WI38 (cell line): Measurements from ENCODE around the gene CACNA2D3.

ENCODE experiments used
- H3K4me3 ChIP-seq: 2 replicates; pipeline ENCODE4 v1.5.1; 2011; ENCODE audit warnings: low read depth, mild to moderate bottlenecking, control low read depth, low read length
- TF ChIP-seq, protein P1 (sequence below): IDR thresholded peaks from 2 replicates; pipeline ENCODE4 v1.5.1; 2012; ENCODE audit warnings: low read depth, mild to moderate bottlenecking, control low read depth, low read length

CACNA2D3 gene

DNA sequence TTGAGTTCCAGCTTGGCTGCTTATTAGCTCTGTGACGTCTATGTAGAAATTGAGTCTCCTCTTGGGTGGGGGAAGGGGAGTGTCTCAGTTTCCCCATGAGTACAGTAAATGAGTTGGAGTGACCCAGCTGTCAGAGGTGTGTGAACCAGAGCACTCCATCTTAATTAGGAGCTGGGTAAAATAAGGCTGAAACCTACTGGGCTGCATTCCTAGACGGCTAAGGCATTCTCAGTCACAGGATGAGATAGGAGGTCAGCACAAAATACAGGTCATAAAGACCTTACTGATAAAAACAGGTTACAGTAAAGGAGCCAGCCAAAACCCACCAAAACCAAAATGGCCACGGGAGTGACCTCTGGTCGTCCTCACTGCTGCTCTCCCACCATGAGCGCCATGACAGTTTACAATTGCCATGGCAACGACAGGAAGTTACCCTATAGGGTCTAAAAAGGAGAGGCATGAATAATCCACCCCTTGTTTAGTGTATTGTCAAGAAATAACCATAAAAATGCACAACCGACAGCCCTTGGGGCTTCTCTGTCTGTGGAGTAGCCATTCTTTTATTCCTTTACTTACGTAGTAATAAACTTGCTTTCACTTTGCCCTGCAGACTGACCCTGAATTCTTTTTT is 222.4 kb downstream of the CACNA2D3 start:
- TF ChIP-seq, protein P1, sequence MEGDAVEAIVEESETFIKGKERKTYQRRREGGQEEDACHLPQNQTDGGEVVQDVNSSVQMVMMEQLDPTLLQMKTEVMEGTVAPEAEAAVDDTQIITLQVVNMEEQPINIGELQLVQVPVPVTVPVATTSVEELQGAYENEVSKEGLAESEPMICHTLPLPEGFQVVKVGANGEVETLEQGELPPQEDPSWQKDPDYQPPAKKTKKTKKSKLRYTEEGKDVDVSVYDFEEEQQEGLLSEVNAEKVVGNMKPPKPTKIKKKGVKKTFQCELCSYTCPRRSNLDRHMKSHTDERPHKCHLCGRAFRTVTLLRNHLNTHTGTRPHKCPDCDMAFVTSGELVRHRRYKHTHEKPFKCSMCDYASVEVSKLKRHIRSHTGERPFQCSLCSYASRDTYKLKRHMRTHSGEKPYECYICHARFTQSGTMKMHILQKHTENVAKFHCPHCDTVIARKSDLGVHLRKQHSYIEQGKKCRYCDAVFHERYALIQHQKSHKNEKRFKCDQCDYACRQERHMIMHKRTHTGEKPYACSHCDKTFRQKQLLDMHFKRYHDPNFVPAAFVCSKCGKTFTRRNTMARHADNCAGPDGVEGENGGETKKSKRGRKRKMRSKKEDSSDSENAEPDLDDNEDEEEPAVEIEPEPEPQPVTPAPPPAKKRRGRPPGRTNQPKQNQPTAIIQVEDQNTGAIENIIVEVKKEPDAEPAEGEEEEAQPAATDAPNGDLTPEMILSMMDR: no peak
- H3K4me3 ChIP-seq: no peak overlapping the region

DNA sequence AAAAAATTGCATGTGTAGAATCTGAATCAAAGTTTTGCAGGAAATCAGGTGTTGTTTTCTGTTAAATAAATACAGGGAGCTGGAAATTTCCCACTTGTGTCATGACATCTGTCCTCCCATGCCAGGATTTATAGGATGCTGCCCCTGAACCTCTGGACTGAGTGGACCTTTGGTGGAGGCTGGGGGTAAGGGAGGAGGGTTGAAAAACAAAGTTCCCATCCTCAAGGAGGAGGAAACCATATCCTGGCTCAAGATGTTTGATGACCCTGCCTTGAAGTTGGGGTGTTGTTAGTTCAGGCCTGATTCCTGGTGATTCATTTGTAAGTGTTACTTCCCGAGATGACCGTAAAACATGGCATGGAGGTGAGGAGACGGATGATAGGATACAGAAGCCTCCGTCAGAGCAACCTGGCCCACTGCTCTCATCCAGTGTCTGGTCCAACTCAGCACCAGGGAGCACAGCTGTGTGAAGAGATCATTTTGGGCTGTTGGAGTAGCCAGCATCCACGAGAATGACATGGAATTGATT is 223.6 kb downstream of the CACNA2D3 start:
- no peak overlapping the region for H3K4me3 ChIP-seq
- TF ChIP-seq, protein P1: no peak

DNA sequence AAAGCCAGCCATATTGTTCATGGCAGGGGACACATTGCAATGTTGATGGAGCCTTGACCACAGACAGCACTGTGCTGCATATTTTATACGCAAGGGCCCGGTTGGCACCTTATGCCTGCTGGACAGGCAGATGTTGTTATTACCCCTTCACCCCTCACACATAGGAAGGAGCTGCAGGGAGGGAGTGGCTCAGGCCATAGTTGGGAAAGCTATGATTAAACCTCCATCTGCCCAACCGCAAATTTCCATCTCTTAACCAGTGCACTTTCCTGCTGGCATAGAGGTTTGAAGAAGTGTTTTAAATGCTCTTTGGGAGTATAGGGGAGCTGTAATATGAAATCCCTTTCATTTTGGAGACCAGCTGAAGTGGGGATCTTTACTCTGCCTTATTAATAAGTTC is 224.7 kb downstream of the CACNA2D3 start:
- TF ChIP-seq, protein P1: no peak
- H3K4me3 ChIP-seq: no peak overlapping the region

DNA sequence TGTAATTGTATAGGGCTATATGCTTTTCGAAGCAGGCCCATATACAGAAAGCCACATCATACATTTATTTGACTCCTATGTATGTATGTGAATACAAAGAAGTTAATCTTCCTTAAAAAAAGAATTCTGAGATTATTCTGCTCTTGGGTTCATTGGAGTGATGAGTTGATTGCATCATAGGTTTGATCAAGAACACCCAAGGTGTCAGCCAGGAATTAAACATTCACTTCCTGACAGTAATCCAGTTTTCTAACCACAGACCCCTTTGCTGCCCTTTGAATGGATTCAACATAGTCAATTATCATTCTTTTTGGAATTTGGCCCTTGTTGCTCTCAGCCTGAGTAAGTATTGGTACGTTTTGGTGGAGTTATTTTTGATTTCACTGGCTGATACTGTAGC is 225.6 kb downstream of the CACNA2D3 start:
- H3K4me3 ChIP-seq: no peak overlapping the region
- TF ChIP-seq, protein P1: no peak

DNA sequence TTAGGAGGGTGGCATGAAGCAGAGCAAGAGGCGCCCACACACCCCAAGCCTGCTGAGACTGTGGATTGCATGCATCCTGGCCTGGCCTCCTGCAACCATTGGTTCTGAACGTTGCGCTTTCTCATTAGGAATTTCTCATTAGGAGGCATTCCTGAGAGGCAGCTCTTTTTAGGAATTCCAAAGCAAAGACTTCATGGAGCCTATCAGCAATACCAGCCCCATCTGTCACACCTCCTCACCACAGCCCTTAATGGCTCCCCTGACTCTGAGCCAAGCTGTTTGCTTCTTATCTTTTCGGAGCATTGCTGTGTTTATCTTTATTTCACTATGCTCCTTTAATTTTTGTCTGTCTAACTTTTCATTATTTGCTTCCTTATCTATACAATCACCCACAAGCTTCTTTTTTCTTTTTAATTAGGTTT is 226.9 kb downstream of the CACNA2D3 start:
- TF ChIP-seq, protein P1: no peak
- H3K4me3 ChIP-seq: no peak overlapping the region

DNA sequence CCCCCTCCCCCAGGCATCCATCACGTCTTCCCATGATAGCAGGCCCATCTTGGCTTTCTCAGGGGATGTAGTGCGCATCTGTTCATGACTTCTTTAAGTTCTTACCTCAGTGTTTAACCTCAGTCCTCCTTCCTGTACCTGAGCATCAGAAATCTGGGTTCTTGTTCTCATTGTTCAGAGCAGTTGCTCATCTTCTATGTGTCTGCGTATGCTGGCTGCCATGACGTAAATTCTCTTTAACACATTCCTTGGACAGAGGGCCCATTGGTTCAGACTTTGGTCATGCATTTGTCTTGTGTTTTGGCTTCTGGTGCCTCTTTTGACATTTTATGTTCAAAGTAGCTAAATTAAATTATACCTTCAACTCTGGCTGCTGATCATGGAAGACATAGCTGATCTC is 227.3 kb downstream of the CACNA2D3 start:
- TF ChIP-seq, protein P1: no peak

DNA sequence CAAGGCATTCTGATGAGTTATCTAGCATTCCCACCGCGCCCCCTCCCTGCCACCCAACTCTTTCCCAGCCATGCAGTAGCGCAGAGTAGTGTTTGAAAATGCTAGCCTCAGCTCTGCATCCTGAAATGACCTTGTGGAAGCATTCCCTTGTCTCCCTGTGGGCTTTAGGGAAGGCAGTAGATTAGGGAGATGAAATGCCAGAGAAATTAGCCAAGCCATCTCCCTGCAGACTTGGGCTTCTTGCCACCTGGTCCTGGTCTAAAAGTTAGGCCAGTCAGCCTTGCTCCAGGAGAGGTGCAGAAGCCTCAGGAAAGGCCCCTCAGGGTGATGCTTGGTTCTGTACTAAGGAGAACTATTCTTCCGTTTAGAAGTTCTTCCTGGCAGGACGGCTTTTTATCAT is 231.2 kb downstream of the CACNA2D3 start:
- TF ChIP-seq, protein P1: no peak

More for the DNA sequence above, 227.3 kb downstream of the CACNA2D3 start:
- no peak overlapping the region for H3K4me3 ChIP-seq

More for the DNA sequence above, 231.2 kb downstream of the CACNA2D3 start:
- H3K4me3 ChIP-seq: no peak overlapping the region
